CD4-positive, alpha-beta T cell treated with Interleukin-17A for 1 hour (primary cell): ENCODE measurements around the gene PLA2G4B.

Experiments used
- DNase-seq: peaks from one replicate; pipeline ENCODE4 v3.0.0-alpha.2; 2020

The PLA2G4B gene

DNA sequence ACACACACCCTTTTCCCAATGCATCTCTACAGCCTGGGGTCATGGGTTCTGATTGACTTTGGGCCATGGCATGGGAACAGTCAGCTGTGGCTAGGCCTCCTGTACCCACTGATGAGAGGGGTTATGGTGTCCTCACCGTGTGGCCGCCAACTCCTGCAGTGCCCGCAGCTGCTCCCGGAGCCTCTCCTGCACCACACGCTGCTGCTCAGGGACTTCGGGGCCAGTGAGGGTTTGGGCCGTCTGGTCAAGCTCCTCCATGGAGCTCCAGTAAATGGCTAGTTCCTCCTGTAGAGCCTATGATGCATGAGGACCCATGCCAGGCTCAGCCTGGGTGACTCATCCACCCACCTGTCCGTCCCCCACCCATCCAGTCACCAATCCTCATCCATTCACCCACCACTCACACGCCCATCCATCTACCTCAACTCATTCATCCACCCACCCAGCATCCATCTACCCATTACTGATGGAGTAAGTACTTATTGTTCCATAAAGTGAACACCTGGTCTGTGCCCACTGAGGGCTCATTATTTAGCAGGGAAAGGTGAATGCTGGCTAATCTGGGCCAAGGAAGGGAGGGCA lies 33.6 kb downstream of the PLA2G4B start:
- DNase-seq = no peak

- DNase-seq = no peak
These were observed 35.1 kb downstream of the PLA2G4B start for GRCh38 chr15:41873711-41874110.

- no peak for DNase-seq
These were observed 36.1 kb downstream of the PLA2G4B start for GRCh38 chr15:41874736-41875135.

GRCh38 chr15:41876007-41876406 lies 37.4 kb downstream of the PLA2G4B start:
- no peak for DNase-seq

DNA sequence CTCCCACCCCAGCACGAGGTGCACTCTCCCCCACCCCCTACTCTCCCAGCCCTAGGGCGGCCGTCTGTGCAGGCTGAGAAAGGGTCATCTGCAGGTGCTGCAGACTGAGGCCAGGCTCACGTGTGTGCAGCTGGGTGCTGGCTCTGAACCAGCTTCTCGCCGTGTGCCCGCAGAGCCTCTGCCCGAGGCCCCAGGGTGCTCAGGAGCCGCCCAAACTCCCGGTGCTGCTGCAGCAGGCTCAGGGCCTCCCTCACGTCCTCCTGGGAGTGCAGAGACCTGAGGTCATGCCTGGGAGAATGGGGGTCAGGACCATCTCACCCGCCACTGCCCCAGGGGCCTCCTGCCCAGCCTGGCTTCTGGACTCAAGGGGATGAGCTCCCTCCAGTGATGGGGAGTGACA lies 38.0 kb downstream of the PLA2G4B start:
- DNase-seq = no peak

DNA sequence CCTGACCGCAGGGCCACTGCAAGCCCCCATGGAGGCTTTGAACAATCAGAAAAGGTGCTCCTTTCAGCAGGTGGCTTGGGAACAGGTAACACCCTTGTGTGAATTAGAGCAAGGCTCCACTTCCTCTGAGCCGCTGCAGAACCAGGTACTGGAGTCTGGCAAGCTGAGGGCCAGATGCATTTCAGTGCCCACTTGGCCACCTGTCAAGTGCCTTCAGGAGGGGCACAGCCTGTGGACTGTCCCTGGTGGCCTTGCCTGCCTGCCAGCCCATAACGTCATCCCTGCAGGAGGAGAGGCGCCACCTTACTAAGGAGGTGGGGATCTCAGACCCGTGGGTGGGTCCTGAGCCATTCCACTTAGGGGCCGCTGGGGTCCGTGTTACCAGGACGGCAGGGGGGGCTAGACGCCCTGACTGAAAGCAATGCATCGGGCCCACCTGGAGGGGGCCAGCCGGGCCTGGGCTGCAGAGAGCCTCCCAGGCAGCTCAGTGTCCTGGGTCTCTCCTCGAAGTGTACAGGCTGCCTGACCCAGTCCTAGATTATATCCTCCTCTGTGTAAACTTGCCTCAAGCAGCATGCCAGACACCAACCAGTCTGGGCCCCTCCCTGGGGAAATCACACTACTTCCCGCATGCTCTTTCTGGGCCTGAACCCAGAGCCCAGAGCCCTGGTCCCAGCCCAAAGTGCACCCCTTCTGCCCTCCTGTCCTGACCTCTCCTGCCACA lies 39.1 kb downstream of the PLA2G4B start:
- no peak for DNase-seq

GRCh38 chr15:41878355-41878699 lies 39.7 kb downstream of the PLA2G4B start:
- DNase-seq = no peak

GRCh38 chr15:41879321-41879845 lies 40.7 kb downstream of the PLA2G4B start:
- DNase-seq = no peak

GRCh38 chr15:41880156-41880877 lies 41.7 kb downstream of the PLA2G4B start:
- DNase-seq = no peak

GRCh38 chr15:41881086-41881485 lies 42.4 kb downstream of the PLA2G4B start:
- no peak for DNase-seq

DNA sequence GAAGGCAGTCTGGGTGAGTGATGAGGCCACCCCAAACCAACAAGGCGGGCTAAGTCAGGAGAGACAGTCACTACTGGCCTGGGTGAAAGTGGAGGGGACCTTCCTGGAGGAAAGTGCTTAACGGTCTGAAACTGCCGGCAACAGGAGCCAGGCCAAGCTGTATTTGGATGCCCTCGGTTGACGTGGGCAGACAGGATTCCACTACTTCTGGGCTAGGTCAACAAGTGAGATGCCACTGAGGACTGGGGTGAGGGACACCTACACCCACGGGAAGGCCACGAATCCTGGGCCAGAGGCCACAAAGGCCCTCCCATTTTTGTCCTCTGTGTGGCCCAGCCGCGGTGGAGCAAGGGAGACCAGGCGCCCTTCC lies 42.9 kb downstream of the PLA2G4B start:
- no peak for DNase-seq

DNA sequence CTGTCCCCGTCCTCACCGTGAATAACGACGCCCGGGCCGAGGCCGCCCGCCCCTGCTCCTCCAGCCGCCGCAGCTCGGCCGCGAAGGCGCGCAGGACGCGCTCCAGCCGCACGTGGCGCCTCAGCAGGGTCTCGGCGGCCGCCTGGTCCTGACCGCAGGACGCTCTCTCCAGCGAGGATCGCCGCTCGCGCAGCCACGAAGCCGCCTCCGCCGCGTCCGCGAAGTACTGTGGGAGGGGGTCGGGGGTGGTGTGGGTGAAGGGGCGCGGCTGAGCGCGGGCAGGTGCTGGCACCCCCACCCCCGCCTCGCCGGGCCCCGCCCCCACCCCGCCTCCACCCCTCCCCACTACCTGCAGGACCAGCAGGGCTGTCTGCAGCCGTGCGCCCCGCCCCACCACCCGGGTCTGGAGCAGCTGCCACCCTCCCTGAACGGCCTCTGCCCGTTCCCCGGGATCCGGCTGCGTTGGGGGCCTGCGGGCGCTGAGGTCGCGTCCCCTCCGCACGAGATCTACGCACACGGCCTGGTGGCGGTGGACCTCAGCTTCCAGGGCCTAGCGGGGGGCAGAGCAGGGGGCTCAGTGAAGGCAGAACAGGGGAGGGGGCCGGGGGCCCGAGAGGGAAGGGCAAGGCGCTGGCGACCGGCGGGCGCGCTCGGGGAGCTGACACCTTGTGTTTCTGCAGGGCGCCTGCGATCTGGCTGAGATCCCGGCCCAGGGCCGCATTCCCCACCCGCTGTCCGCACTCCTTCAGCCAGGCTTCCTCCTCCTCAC lies 43.5 kb downstream of the PLA2G4B start:
- DNase-seq = no peak

DNA sequence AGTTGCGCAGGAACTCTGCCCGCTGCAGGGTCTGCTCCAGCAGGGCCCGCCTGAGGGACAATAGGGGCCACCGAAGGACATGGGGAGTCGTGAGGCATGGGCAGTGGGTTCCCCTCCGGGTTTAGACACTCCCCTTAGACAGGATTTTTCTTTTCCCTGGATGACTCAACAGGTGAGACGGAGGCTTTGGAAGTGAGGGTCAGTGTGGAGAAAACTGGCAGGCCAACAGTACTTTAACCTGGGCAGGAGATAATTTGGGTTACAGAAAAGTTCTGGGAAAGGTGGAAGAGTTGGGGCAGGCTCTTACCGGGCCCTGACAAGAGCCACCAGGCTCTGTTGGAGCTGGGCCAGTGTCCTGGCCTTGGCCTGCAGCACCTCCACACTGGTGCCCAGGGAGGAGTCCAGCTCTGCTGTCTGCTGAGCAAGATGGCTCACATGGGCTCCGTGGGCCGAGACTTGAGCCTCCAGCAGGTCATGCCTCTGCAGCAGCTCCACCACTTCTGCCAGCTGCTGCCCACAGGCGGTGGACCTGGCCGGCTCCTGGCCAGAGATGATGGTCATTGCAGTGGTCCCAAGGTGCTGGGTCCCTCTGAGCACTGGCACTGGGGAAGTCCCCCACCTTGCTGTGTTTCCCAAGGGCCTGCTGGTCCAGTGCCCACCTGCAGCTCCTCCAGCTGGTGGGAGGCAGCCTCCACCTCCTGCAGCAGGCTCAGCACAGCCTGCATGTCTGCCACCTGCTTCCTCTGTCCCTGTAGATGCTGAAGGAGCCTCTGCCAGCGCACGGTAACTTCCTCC lies 44.2 kb downstream of the PLA2G4B start:
- DNase-seq = no peak

- DNase-seq = no peak
These were observed 44.8 kb downstream of the PLA2G4B start for GRCh38 chr15:41883484-41883825.

DNA sequence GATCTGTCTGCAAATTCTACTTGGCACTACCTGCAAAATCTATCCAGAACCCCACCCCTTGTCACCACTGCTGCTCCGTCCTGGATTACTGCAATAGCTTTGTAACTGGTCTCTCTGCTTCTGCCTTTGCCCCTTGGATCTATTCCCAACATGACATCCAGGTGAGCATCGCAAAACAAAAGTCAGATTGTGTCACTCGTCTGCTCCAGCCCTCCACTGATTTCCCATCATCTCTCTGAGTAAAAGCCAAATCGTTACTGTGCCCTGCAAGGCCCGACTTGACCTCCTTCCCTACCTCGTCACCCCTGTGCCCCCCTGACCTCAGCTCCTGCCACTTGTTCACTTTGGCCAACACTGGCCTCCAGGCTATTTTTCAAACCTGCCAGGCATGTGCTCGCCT lies 45.8 kb downstream of the PLA2G4B start:
- no peak for DNase-seq

DNA sequence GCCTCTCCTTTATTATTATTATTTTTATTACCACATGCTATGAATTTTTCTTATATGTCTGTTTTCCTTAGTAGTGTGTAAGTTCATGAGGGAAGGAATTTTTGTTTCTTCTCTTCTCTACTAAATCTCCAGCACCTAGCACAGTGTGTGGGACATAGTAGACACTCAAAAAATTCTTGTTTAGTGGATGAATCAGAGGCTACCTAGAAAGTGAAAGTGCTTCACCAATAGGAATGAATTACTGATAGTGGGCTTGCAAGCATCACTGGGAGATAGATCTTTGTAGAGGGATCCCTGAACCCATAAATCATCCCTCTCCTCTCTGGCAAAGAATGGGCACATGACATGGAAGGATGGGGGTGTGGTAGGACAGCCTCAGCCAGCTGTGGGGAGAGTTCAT lies 46.7 kb downstream of the PLA2G4B start:
- DNase-seq = no peak

- DNase-seq = no peak
These were observed 47.2 kb downstream of the PLA2G4B start for GRCh38 chr15:41885841-41886240.

GRCh38 chr15:41886741-41887140 lies 48.1 kb downstream of the PLA2G4B start:
- DNase-seq = no peak

GRCh38 chr15:41887161-41887560 lies 48.5 kb downstream of the PLA2G4B start:
- no peak for DNase-seq

DNA sequence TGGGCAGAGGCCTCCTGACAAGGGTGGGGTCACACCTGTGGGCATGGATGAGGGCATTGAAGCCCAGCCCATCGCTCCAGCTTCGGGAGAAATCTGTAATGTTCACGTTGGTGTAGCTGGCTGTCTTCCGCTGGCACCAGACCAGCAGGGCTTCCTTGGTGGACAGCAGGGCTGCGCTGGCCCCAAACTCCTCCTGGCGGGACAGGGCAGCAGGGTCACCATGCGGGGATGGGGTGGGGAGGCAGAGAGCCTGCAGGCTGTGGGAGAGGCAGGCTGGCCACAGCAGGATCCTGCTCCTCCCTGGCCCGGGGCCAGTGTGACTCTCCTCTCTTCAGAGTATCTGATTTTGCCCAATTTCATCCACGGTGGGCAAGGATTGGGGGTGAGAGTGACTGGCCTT lies 49.2 kb downstream of the PLA2G4B start:
- no peak for DNase-seq

DNA sequence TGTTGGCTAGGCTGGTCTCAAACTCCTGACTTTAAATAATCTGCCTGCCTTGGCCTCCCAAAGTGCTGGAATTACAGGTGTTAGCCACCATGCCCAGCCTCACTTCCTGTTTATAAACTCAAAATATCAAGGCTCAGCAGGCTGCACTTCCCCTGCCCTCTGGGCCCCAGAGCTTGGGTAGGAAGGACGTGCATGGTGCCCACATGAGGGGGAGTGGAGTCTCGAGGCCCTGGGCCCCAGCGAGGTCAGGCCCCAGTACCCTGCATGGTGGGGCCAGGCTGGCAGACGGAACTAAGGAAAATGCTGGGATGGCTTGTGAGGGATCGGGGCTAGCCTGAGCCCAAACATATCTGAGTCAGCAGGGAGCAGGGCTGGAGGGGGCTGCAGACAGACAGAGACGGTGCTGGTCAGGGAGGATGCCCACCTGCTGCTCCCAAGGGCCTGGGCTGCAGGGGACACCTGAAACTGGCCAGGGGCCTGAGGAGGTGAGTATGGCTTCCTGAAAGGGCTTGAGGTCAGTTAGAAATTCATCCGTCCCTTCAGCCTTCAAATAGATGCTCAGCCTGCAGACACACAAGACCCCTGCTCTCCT lies 50.1 kb downstream of the PLA2G4B start:
- DNase-seq = no peak

- no peak for DNase-seq
These were observed 51.5 kb downstream of the PLA2G4B start for GRCh38 chr15:41890050-41890690.
